Measurements from ENCODE around the gene IVD. TPM values are rescaled to one million over a fixed set of nuclear protein-coding genes. Genes with fewer than 3 reads are reported as not detected.

IVD gene
- total and polyA plus RNA-seq, 9 of the 15 experiments (the other 6 are each of a cell fraction or from before 2014, with no cell fraction given) = 0.15 to 4.5 (median 2.4) TPM

- TF ChIP-seq UBTF (IDR thresholded peaks at IDR 0.05; ENCODE audit: borderline replicate concordance in 1 of 2, low read depth in 2 of 2, low read length in 2 of 2) (peak; percentile 41 to 93; a peak in 2 of 4 replicates), CHAMP1 (IDR thresholded peaks at IDR 0.05) (no peak), ETV5 (CRISPR knock-in tag; IDR thresholded peaks at IDR 0.05; ENCODE audit: low read depth) (no peak), SETDB1 (IDR thresholded peaks at IDR 0.05; ENCODE audit: low read length) (no peak), KLF16 (IDR thresholded peaks at IDR 0.05) (no peak), ZKSCAN8 (CRISPR knock-in tag; IDR thresholded peaks at IDR 0.05) (no peak), DPF2 (IDR thresholded peaks at IDR 0.05) (0 out of 2 replicates have a peak, but pooled peaks have one; percentile 63), ATF7 (IDR thresholded peaks at IDR 0.05) (no peak), TARDBP (IDR thresholded peaks at IDR 0.05) (no peak), XRCC4 (IDR thresholded peaks at IDR 0.05; ENCODE audit: extremely low read depth, insufficient read depth, insufficient read length) (no peak), PKNOX1 (IDR thresholded peaks at IDR 0.05) (peak; percentile 73), MAFF (IDR thresholded peaks at IDR 0.05; ENCODE audit: low read length) (no peak), MAZ (CRISPR knock-in tag; conservative IDR thresholded peaks at IDR 0.05 in 1 of 2, IDR thresholded peaks at IDR 0.05 in 1 of 2) (peak in 1 of 2 experiments; percentile 51; a peak in 1 of 4 replicates), ZNF589 (CRISPR knock-in tag; IDR thresholded peaks at IDR 0.05; ENCODE audit: low read depth) (no peak), LCOR (CRISPR knock-in tag; IDR thresholded peaks at IDR 0.05) (no peak), ZNF785 (CRISPR knock-in tag; IDR thresholded peaks at IDR 0.05) (no peak), PHTF2 (CRISPR knock-in tag; IDR thresholded peaks at IDR 0.05) (no peak), RBBP5 (IDR thresholded peaks at IDR 0.05; ENCODE audit: borderline replicate concordance, insufficient read depth, low read length, poor library complexity, severe bottlenecking) (peak; percentile 55), NBN (IDR thresholded peaks at IDR 0.05; ENCODE audit: low read depth) (0 out of 2 replicates have a peak, but pooled peaks have one; percentile 34)
- TF ChIP-seq, protein P1, sequence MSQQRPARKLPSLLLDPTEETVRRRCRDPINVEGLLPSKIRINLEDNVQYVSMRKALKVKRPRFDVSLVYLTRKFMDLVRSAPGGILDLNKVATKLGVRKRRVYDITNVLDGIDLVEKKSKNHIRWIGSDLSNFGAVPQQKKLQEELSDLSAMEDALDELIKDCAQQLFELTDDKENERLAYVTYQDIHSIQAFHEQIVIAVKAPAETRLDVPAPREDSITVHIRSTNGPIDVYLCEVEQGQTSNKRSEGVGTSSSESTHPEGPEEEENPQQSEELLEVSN (IDR thresholded peaks at IDR 0.05; ENCODE audit: borderline replicate concordance in 1 of 2, extremely low read depth in 1 of 2, insufficient read depth in 1 of 2, insufficient read length in 1 of 2, low read depth in 1 of 2, low read length in 1 of 2, poor library complexity in 1 of 2, severe bottlenecking in 1 of 2) = peak in 1 of 2 experiments; percentile 40
Observed at GRCh38 chr15:40439960-40440742, 34.6 kb downstream of the IVD start (continued).
